HG02870 (cell line): Measurements from ENCODE around the gene SHISA4.
"Not testable (repeated sequence)": the region's sequence is repeated elsewhere in the genome, so short reads cannot be mapped to it uniquely, and the experiment has no call there.

Experiments
- ATAC-seq: cut with Tn5 transposase; IDR thresholded peaks from one replicate; pipeline ENCODE4 v1.9.1; 2021; ENCODE audit warnings: mild to moderate bottlenecking, moderate library complexity; ENCODE audit not compliant: unreplicated experiment

The SHISA4 gene

DNA sequence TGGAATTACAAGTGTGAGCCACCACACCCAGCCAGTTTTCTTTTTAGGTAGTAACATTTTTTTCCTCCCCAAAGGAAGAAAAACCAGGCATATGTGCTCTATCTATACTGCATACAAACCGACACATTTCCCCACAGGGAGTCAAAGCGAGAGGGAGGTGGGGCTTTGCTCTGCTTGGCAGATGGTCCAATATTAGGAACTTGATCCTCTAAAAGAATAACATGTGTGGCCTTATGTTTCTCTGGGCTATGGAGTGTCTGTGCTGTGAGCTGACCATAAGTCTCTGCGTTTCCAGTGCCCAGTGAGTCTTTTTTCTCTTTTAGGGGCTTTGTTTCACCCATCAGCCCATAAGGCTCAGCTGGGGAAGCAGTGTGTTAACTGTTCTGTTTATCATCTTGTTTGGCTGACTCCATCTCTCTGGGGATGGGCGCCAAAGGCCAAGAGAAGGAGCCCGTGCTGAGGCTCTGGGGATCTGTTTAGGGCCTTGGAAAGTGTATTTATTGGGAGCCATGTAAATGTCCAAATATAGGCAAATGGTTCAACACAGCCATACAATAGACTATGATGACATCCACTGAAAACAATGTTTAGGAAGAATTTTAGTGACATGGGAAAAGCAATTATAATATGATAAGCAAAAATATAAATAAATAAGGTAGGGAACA lies 37.4 kb downstream of the SHISA4 start:
- ATAC-seq: no peak

DNA sequence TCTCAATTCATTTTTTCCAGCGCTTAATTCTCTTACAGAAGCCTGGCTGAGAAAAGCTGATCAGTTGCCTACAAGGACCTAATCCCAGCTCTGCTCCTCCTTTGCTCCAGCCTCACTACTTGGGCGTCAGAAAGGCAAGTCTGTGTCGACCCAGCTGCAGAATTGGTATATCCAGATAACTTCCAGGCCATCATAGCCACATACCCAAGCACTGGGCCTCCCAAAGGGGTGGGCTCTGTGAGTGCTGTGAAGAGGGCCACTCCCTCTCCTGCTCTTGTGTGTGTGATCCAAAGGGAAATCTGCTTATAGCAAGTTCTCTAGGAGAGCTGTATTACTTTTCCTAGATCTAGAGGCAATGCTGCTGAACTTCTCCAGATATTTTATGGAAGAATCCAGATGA lies 39.6 kb downstream of the SHISA4 start:
- ATAC-seq: no peak

DNA sequence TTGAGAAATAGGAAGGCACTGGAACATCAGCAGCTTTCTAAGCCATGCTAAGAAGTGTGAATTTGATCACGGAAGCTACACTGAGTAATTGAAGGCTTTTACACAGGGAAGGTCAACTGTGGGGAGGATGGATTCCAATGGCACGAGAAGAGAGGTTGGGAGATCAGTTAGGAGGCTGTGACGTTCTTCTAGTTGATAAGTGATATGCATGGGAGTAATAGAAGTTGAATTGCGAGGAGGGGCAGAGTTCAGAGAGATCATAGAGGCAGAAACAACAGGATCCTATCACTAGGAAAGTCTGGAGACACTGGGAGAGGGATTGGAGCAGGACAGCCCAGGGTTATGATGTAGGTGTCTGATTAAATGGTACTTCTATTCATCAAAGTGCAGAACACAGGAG lies 41.4 kb downstream of the SHISA4 start:
- no peak for ATAC-seq

DNA sequence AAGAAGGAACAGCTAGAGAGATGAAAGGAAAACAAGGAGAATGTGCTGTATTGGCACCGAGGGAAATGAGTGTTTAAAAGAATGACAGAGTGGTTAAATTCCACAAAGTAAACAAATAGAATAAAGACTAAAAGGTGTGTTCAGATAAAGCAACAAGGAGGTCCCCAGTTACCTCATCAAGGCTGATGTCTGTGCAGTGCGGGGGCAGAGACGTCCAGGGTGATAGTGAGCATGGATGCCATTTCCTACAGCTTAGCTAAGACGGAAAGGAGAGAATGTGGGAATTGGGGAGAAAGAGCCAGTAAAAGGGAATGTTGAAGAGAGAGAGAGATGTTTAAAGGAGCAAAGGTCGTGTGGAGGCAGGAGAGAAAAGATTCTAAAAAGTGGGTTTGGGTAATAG lies 42.1 kb downstream of the SHISA4 start:
- no peak for ATAC-seq

DNA sequence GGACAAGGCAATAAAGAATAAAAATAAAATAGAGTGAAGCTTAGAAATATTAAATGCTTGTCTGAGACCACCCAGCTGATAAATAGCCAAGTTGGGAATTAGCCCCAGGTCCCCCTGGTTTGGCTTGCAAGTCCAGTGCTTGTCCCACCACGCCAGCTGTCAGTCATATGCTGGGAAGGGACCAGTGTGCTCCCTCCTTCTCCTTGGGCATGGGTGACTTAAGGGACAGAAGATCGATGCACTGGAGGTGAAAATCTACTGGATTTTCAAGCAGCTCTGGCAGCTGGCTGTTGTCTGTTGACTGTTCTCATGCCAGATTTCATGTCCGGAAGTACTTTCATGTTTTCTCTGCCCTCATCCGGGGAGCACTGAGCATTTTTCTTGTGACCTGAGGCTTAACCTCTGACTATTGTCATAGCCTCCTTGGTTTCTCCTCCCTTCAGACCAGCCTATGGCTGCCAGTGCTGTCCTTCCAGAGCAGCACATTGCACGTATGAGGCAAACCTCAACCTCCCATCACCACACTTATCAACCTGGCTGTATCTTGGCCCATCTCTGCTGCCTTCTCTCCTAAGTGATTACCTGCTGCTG lies 45.2 kb downstream of the SHISA4 start:
- ATAC-seq: no peak

DNA sequence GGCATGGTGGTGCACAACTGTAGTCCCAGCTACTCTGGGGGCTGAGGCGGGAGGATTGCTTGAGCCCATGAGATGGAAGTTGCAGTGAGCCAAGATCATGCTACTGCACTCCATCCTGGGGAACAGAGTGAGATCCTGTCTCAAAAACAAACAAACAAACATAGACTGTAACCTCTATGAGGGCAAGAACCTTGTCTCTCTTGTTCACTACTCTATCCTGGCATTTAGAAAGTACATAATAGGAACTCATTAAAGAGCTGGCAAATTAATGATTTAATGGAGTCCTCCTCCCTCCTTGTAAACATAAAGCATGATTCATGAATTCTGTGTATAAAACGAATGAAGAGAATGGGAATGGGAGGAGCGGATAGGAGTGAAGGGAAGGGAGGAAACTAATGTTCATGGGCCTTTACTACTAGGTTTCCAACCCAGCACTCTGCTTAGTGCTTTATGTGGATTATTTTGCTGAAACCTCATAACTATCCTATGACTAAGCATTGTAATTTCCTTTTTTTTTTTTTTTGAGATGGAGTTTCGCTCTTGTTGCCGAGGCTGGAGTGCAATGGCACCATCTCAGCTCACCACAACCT lies 49.0 kb downstream of the SHISA4 start:
- ATAC-seq: no peak

DNA sequence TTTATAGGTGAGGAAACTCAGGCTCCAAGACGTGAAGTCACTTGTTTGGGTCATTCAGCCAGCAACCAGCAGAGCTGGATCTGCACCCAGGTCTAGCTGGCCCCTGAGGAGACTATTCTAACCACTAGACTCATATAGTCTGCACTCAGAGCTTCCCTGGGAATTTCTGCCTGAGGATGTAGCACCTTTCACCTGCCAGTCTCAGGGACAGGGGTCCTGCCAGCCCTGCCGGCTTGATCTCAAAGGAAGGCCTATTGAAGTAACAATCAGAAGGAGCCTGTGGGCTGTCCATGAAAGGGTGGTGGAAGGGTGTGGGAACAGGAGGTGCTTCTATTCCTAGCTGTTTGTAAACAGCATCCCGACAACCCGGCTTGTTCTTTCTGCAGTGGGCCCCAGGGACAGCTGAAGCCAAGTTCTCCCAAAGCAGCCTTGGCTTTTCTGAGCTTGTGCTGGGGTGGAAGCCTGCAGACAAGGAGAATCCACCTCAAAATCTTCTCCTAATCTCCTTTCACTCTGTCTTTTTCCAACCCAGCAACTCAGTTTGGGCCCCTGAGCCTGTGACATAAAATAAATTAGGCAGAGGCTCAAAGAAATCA lies 49.8 kb downstream of the SHISA4 start:
- no peak for ATAC-seq

DNA sequence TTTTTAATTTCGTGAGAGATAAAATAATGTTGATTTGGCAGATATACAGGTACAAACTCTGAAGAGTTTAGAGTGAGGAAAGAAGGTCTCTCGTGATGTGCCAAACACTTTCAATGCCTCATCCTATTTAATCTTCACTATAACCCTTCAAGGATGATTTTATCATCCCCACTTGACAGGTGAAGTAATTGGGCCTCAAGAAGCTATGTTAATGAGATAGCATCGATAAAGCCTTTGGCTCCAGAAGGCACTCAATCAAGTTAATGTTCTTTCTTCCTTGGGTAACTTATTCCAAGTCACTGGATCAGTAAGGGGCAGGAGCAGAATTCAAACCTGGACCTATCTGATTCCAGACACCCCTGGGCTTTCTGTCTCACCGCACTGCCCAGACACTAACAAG lies 50.5 kb downstream of the SHISA4 start:
- no peak for ATAC-seq

DNA sequence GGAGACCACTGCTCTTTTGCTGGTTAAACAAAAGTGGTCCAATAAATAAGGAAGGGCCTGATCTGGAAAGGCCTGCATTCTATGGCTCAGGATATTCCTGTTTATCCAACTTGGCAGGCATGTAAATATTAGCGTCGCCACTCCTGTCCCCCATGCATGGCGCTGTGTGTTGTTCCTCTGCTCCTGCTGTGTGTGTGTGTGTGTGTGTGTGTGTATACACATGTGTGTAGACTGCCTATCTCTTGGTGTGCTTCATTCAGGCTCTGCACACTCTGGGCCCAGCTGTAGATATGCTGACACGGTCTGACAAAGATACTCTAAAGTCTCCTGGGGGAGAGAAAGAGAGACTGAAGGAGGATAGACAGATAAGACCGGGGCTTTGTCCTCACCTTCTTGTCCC lies 50.9 kb downstream of the SHISA4 start:
- no peak for ATAC-seq

DNA sequence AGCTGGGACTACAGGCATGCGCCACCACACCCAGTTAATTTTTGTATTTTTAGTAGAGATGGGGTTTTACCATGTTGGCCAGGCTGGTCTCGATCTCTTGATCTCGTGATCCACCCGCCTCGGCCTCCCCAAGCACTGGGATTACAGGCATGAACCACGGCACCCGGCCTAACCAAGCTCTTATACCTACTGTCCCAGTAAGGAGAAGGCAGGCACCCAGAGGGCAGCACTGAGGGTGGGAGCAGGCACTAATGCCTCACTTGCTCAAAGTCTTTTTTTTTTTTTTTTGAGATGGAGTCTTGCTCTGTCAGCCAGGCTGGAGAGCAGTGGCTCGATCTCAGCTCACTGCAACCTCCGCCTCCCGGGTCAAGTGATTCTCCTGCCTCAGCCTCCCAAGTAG lies 51.6 kb downstream of the SHISA4 start:
- ATAC-seq: not testable (repeated sequence)

DNA sequence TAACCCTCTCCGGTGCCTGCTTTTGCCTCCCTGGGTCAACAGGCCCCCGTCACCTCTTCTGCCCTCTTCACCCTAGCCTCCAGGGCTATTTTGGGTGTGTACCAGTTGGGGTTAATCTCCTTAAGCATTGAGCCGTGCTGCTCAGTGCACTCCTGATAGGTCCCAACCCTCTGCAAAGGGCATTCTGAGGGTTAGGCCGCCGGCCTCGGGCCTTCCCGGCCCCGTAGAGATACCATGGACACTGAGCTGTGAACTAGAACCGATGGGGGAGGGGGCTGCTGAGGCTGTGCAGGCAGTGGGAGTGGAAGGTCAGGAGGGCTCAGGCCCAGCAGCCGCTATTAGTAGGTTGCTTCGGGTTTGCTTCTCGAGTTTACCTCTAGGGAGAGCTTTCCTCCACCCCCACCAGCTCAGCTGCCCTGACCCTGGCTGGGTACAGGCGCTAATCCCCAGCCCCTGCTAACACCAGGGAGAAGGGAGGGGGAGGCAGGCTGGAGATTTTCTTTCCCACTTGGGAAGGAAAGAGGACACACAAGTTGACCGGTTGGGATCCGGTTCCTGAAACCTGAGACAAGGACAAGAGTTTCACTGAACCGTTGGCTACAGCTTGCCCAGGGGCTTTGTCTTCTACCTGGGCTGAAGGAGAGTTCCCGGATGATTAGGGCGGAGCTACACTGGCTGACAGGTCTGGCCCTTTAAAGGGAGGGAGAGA lies 52.9 kb downstream of the SHISA4 start:
- no peak for ATAC-seq

DNA sequence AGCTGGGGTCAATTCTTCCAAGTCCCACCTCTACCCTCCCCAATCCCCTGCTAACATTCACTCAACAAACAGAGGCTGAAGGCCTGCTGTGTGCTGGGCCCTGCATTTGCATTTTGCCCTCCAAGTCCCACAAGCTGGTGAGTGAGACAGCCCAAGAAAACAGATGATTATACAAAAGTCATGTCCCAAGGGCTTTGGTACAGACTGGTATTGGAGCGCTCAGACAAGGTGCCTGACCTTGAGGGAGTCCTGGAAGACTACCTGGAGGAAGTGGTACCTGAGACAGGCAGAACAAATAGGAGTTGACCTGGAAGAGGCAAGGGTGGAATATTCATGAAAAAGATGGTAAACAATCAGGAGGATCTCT lies 53.4 kb downstream of the SHISA4 start:
- no peak for ATAC-seq
